Esophagus (tissue), 2 donors: Measurements from ENCODE around the gene RSPH1. TPM values are rescaled to one million over a fixed set of nuclear protein-coding genes. Genes with fewer than 3 reads are reported as not detected.

Experiments used
- H3K27ac ChIP-seq, 2 donors: one replicate each; pipeline ENCODE4 v1.5.1; 2013; ENCODE audit warnings: low read depth in 2 of 2, mild to moderate bottlenecking in 2 of 2, inconsistent platforms in 1 of 2, low read length in 1 of 2, moderate library complexity in 1 of 2
- H3K27me3 ChIP-seq, 2 donors: one replicate each; pipeline ENCODE4 v1.6.1; 2013; ENCODE audit warnings: low read length in 2 of 2, control low read depth in 1 of 2, mild to moderate bottlenecking in 1 of 2; ENCODE audit not compliant: insufficient read depth in 2 of 2, control insufficient read depth in 1 of 2
- H3K36me3 ChIP-seq, 2 donors: one replicate each; pipeline ENCODE4 v1.6.1; 2013; ENCODE audit warnings: low read length in 1 of 2; ENCODE audit not compliant: control insufficient read depth in 2 of 2, insufficient read depth in 2 of 2
- H3K4me1 ChIP-seq, 2 donors: one replicate each; pipeline ENCODE4 v1.6.1; 2013; ENCODE audit warnings: low read length in 1 of 2; ENCODE audit not compliant: control insufficient read depth in 2 of 2, insufficient read depth in 2 of 2
- H3K4me3 ChIP-seq, 2 donors: one replicate each; pipeline ENCODE4 v1.5.1; 2013; ENCODE audit warnings: low read length in 2 of 2, mild to moderate bottlenecking in 2 of 2, low read depth in 1 of 2, moderate library complexity in 1 of 2
- H3K9me3 ChIP-seq, 2 donors: one replicate each; pipeline ENCODE4 v1.6.1; 2013; ENCODE audit warnings: mild to moderate bottlenecking in 2 of 2, low read depth in 1 of 2, low read length in 1 of 2, moderate library complexity in 1 of 2; ENCODE audit not compliant: control insufficient read depth in 2 of 2, insufficient read depth in 1 of 2
- WGBS, 2 donors: extraction: QIAGEN DNeasy Blood & Tissue Kit; methylation state at CpG; one replicate each; pipeline ENCODE4 v1.1.7; 2013; 5-methylcytosine and 5-hydroxymethylcytosine counted together
- polyA plus RNA-seq, 2 donors: library from polyadenylated mRNA; stranded (reverse); fragments of 200-250 nt; gene quantifications; one replicate each; pipeline ENCODE4 v1.2.3, GENCODE V29; 2013
- donor health status: healthy with polysubstance abuse.
- donor health status: Bipolar disorder and iron deficiency.

RSPH1 gene
- polyA plus RNA-seq, 2 donors, result 0.20 to 0.53 TPM

DNA sequence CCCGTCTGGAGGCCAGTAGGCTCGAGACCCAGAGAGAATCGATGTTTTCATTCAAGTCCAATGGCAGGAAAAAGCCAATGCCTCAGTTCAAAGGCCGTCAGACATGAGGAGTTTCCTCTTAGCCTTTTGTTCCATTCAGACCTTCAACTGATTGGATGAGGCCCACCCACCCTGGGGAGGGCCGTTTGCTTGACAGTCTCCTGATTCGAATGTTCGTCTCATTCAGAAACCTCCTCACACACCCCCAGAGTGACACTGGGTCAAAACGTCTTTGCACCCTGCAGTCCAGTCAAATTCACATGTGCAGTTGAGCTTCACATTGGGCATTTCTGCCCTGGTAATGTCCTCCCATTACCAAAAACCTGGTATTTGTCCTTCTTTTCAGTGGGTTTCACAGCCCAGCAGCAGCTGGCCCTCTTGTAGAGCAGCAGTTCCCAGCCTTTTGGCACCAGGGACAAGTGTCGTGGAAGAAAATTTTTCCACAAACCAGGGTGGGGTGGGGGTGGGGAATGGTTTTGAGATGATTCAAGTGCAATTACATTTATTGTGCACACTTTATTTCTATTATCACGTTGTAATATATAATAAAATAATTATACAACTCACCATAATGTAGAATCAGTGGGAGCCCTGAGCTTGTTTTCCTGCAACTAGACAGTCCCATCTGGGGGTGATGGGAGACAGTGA is 40.1 kb downstream of the RSPH1 start:
- no peak overlapping the region for H3K4me3 ChIP-seq
- H3K27me3 ChIP-seq, result no peaks in the 10 kb centered on the region
- 78 to 83% methylated on average over 10 of the region's 10 CpGs for WGBS, 2 donors
- H3K27ac ChIP-seq, result no peak overlapping the region
- H3K9me3 ChIP-seq, result no peaks in the 10 kb centered on the region
- H3K4me1 ChIP-seq, result peaks cover 0 to 2% of the 10 kb centered on the region in 2 donors
- H3K36me3 ChIP-seq, result no peaks in the 10 kb centered on the region

DNA sequence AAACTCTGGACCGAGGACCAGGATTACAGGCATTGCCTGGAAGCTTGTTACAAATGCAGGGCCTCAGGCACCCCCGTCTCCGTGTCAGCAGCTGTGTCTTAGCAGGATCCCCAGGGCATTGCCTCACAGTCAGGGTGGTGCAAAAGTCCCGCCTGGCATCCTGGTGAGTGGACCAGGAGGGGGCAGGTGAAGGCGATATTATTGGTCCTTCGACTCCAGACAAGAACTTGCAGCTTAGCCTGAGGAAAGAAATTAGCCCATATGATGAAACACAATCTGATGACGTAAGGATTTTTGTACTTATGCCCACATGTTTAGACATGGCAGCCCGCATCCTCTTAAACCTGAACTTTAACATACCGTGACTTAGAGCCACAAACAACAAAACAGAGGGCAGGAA is 40.8 kb downstream of the RSPH1 start:
- 63 to 68% methylated on average over 9 of the region's 9 CpGs for WGBS, 2 donors
- H3K4me3 ChIP-seq, result no peak overlapping the region
- H3K4me1 ChIP-seq, result no peaks in the 10 kb centered on the region

DNA sequence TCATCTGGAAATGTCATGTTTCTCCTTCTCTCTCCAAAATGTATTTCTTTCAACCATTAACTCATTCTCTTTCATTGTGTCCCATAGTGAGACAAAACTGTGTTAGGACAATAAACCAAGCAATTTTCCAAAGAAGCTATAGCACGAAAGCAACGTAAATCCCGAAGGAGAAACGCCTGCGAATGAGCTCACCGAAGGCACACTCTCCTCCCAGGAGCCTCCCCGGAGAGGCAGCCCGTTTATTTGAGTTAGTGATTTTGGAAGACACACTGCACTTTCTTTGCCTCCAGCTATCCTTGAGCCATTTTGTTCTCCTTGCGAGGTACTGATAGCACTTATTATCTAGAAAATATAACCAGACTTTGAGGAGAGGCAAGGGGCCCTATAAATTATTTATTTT is 41.2 kb downstream of the RSPH1 start:
- Histone ChIP-seq H3K9me3 (no peaks in the 10 kb centered on the region), H3K4me1 (no peaks in the 10 kb centered on the region), H3K4me3 (no peak overlapping the region), H3K27me3 (no peaks in the 10 kb centered on the region), H3K27ac (no peak overlapping the region), H3K36me3 (no peaks in the 10 kb centered on the region)
- WGBS, 2 donors, result 75 to 76% methylated on average over 9 of the region's 9 CpGs

More for the DNA sequence above, 40.8 kb downstream of the RSPH1 start:
- Histone ChIP-seq H3K36me3 (no peaks in the 10 kb centered on the region), H3K27ac (no peak overlapping the region), H3K9me3 (no peaks in the 10 kb centered on the region), H3K27me3 (no peaks in the 10 kb centered on the region)

DNA sequence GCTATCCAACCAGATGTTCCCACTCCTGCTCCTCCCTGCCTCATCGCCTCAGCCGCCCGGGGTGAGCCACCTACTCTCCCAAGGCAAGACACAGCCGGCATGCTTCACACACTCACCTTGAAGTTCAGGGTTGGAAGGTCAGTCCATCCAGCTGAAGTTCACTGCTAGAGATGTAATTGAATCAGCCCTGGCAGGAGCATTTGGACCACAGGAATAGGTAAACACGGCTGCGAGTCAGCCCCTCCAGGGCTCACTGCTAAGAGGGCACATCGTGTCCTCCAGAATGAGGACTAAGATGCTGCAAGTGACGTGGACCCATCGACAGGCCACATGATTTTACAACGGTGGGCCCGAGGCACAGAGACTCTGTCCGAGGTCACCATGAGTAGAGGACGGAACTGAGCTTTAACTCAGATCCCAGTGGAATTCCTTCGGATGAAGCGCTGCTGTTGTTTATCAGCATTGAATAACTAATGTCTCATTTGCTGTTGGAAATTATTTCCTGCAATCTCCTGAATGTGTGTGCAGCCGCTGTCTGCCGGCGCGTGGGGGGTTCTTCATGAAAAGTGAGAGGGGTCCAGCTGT is 41.9 kb downstream of the RSPH1 start:
- Histone ChIP-seq H3K4me1 (no peaks in the 10 kb centered on the region), H3K4me3 (no peak overlapping the region), H3K27ac (no peak overlapping the region), H3K36me3 (no peaks in the 10 kb centered on the region), H3K9me3 (no peaks in the 10 kb centered on the region), H3K27me3 (no peaks in the 10 kb centered on the region)
- WGBS, 2 donors, result 76 to 85% methylated on average over 19 of the region's 19 CpGs

DNA sequence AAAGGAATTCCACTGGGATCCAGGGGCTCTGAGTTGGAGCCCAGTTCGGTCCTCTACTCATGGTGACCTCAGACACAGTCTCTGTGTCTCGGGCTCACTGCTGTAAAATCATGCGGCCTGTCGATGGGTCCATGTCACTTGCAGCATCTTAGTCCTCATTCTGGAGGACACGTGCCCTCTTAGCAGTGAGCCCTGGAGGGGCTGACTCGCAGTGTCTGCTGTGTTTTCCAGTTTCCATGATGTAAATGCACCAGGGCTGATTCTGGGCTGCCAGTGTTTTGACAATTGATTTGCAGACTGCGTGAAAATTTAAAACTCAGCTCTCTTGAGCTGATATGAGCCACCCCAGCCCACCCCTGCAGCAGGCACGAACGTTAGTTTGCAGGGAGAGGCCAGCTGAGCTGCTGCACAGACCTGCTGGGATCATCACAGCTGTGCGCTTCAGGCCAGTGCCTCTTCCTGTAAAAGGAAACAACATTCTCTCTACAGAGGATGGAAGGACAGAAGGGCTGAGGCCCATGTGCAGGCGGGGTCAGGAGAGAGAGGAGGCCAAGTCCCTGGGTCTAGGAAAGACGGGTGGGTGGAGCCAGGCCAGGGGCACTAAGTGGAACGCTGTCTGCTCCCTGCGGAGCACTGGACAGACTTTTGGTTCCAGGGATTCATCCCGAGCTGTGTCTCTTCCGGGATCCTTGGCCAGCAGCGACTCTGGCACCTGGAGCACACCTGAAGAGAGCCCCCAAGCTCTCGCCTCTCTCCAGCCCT is 42.6 kb downstream of the RSPH1 start:
- H3K4me1 ChIP-seq, result no peaks in the 10 kb centered on the region
- H3K9me3 ChIP-seq, result no peaks in the 10 kb centered on the region
- WGBS, 2 donors, result 57 to 65% methylated on average over 14 to 18 of the region's 18 CpGs
- no peaks in the 10 kb centered on the region for H3K36me3 ChIP-seq
- no peak overlapping the region for H3K27ac ChIP-seq
- no peaks in the 10 kb centered on the region for H3K27me3 ChIP-seq
- H3K4me3 ChIP-seq, result no peak overlapping the region

DNA sequence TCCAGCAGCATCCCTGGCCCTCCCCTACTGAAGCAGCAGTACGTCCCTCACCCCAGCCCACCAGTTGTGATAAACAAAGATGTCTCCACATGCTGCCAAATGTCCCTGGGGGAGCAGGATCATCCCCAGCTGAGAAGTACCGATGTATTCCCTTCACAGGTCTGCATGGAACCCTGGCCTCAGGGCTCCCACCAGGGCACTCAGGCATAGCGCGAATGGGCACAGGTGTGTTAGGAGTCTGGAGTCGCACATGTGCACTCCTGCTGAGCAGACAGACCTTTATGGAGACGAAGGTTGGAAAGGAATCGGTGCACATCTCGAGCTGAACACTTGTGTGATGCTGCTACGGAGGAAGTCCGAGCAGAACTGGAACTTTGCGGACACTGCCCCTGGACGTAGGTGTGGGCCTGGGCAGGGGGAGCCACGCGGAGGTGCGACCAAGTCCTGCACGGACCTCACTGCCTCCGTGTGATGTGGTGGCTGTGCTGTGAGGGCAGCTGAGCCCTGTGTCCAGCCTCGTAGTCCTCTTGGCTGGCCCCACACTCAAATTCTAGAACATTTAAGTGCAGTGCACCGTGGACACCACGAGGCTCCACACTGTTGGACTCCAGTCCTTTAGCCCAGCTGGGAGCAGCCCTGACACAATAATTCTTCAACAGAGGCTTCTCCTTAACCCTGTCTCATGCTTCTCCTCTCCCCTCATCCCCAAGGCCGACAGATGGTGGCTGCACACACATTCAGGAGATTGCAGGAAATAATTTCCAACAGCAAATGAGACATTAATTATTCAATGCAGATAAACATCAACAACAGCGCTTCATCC is 43.4 kb downstream of the RSPH1 start:
- Histone ChIP-seq H3K9me3 (no peaks in the 10 kb centered on the region), H3K4me3 (no peak overlapping the region), H3K36me3 (no peaks in the 10 kb centered on the region), H3K27ac (no peak overlapping the region), H3K4me1 (peaks cover 0 to 2% of the 10 kb centered on the region in 2 donors), H3K27me3 (no peaks in the 10 kb centered on the region)
- 86 to 88% methylated on average over 22 of the region's 22 CpGs for WGBS, 2 donors

DNA sequence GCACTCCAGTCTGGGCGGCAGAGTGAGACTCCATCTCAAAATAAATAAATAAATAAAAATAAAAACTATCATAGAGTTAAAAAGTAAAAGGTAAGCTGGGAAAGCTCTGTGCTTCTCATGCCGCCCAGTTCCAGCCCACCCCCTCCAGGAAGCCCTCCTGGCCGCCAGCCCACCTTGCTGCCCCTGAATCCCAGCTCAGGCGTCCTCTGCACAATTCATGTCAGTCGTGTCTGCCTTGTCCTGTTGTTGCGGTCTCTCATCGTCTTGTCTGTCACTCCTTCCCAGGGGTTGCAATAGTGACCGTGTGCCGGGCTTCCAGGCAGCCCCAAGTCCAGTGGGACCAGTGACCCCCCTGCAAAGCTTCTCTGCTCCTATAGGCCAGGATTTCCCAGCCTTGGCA is 44.1 kb downstream of the RSPH1 start:
- no peaks in the 10 kb centered on the region for H3K27me3 ChIP-seq

DNA sequence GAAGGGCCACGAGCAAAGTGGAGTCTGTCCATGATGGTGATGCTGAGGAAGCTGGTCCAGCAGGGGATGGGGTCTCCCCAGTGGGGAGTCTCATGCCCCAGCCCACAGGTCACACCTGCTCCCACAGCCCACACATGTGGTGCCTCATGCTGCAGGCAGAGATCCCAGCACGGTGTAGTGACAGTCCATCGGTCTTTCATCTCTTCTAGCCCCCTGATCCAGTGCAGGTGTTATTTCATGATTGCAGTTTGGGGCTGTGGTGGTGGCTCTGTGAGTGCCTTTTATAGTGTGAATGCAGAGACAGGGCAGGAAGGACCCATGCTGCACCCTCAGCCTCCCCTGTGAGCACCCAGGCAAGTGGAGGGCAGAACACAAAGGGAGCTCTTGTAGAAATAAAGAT is 47.3 kb downstream of the RSPH1 start:
- H3K4me1 ChIP-seq, result peaks cover 0 to 2% of the 10 kb centered on the region in 2 donors
- H3K4me3 ChIP-seq, result no peak overlapping the region
- H3K27ac ChIP-seq, result no peak overlapping the region
- H3K36me3 ChIP-seq, result no peaks in the 10 kb centered on the region
- no peaks in the 10 kb centered on the region for H3K9me3 ChIP-seq
- 71 to 82% methylated on average over 3 of the region's 3 CpGs for WGBS, 2 donors
- no peaks in the 10 kb centered on the region for H3K27me3 ChIP-seq

More for the DNA sequence above, 44.1 kb downstream of the RSPH1 start:
- Histone ChIP-seq H3K36me3 (no peaks in the 10 kb centered on the region), H3K27ac (no peak overlapping the region), H3K4me1 (peaks cover 0 to 2% of the 10 kb centered on the region in 2 donors), H3K4me3 (no peak overlapping the region), H3K9me3 (no peaks in the 10 kb centered on the region)
- WGBS, 2 donors, result 93 to 94% methylated on average over 9 of the region's 9 CpGs

DNA sequence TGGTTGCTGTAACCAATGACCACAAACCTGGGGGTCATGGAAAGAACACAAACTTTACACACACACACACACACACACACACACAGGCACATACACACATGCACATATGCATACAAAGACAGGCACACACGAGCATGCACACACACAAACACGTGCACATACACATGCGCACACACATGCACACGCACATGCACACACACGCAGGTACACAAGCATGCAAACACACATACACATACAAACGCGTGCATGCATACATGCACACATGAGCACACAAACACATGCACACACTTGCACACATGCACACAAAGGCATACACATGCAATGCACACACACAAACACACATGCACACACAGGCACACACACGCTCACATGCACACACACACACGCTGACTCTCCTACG is 48.3 kb downstream of the RSPH1 start:
- peaks cover 0 to 2% of the 10 kb centered on the region in 2 donors for H3K4me1 ChIP-seq

More for the DNA sequence above, 48.3 kb downstream of the RSPH1 start:
- Histone ChIP-seq H3K9me3 (no peaks in the 10 kb centered on the region), H3K27ac (no peak overlapping the region), H3K27me3 (no peaks in the 10 kb centered on the region), H3K36me3 (no peaks in the 10 kb centered on the region), H3K4me3 (no peak overlapping the region)
- 89 to 93% methylated on average over 10 of the region's 10 CpGs for whole genome bisulfite sequencing, 2 donors
